HEK293 (cell line): ENCODE data around the gene FOXP1.

Experiments
- AEBP2 ChIP-seq: fragments of 450-650 bp; formaldehyde crosslinking; IDR thresholded peaks from 2 replicates; pipeline ENCODE4 v1.5.1; 2016; ENCODE audit warnings: missing biosample characterization, missing genetic modification characterization, borderline replicate concordance
- BCL11A ChIP-seq: fragments of 450-650 bp; formaldehyde crosslinking; IDR thresholded peaks from 2 replicates; pipeline ENCODE4 v1.5.1; 2016; ENCODE audit warnings: low read depth, missing biosample characterization, missing genetic modification characterization
- CTCF ChIP-seq: fragments of 450-650 bp; formaldehyde crosslinking; IDR thresholded peaks from 2 replicates; pipeline ENCODE4 v1.5.1; 2016; ENCODE audit warnings: missing biosample characterization, missing genetic modification characterization
- GLI4 ChIP-seq: fragments of 450-650 bp; formaldehyde crosslinking; IDR thresholded peaks from 2 replicates; pipeline ENCODE4 v1.5.1; 2016; ENCODE audit warnings: missing biosample characterization, missing genetic modification characterization
- GLIS2 ChIP-seq: fragments of 450-650 bp; formaldehyde crosslinking; IDR thresholded peaks from 2 replicates; pipeline ENCODE4 v1.5.1; 2016; ENCODE audit warnings: missing biosample characterization, missing genetic modification characterization
- HOXC10 ChIP-seq: sonication (generic); formaldehyde crosslinking; IDR thresholded peaks from 2 replicates; pipeline ENCODE4 v1.8.1; 2023; ENCODE audit warnings: mild to moderate bottlenecking, missing genetic modification reagents
- IKZF3 ChIP-seq: fragments of 450-650 bp; IDR thresholded peaks from 2 replicates; pipeline ENCODE4 v1.5.0; 2018; ENCODE audit warnings: missing biosample characterization, mild to moderate bottlenecking, missing genetic modification characterization, moderate library complexity
- KLF8 ChIP-seq: fragments of 450-650 bp; formaldehyde crosslinking; IDR thresholded peaks from 2 replicates; pipeline ENCODE4 v1.5.1; 2016; ENCODE audit warnings: missing biosample characterization, missing genetic modification characterization
- PRDM4 ChIP-seq: fragments of 450-650 bp; formaldehyde crosslinking; IDR thresholded peaks from 2 replicates; pipeline ENCODE4 v1.5.1; 2017; ENCODE audit warnings: missing biosample characterization, missing genetic modification characterization
- SALL2 ChIP-seq: fragments of 450-650 bp; formaldehyde crosslinking; IDR thresholded peaks from 2 replicates; pipeline ENCODE4 v1.5.0; 2017; ENCODE audit warnings: missing biosample characterization, mild to moderate bottlenecking, missing genetic modification characterization, borderline replicate concordance
- SCRT1 ChIP-seq: fragments of 450-650 bp; formaldehyde crosslinking; IDR thresholded peaks from 2 replicates; pipeline ENCODE4 v1.5.1; 2016; ENCODE audit warnings: missing biosample characterization, missing genetic modification characterization, borderline replicate concordance
- TRIM28 ChIP-seq: IDR thresholded peaks from 2 replicates; pipeline ENCODE4 v1.6.1; 2011; ENCODE audit warnings: low read length, control low read depth, borderline replicate concordance
- ZBTB1 ChIP-seq: fragments of 450-650 bp; formaldehyde crosslinking; IDR thresholded peaks from 2 replicates; pipeline ENCODE4 v1.5.1; 2016; ENCODE audit warnings: missing biosample characterization, missing genetic modification characterization
- ZFP3 ChIP-seq: fragments of 450-650 bp; formaldehyde crosslinking; IDR thresholded peaks from 2 replicates; pipeline ENCODE4 v1.5.1; 2016; ENCODE audit warnings: low read depth, missing biosample characterization, missing genetic modification characterization
- ZNF10 ChIP-seq: fragments of 450-650 bp; formaldehyde crosslinking; IDR thresholded peaks from 2 replicates; pipeline ENCODE4 v1.5.1; 2017; ENCODE audit warnings: missing biosample characterization, missing genetic modification characterization
- ZNF26 ChIP-seq: fragments of 450-650 bp; formaldehyde crosslinking; IDR thresholded peaks from 2 replicates; pipeline ENCODE4 v1.5.1; 2016; ENCODE audit warnings: missing biosample characterization, missing genetic modification characterization
- ZNF280D ChIP-seq: fragments of 450-650 bp; formaldehyde crosslinking; IDR thresholded peaks from 2 replicates; pipeline ENCODE4 v1.5.1; 2016; ENCODE audit warnings: missing biosample characterization, missing genetic modification characterization
- ZNF354C ChIP-seq: fragments of 450-650 bp; formaldehyde crosslinking; IDR thresholded peaks from 2 replicates; pipeline ENCODE4 v1.5.1; 2016; ENCODE audit warnings: missing biosample characterization, missing genetic modification characterization, low read depth, borderline replicate concordance
- ZNF391 ChIP-seq: fragments of 450-650 bp; formaldehyde crosslinking; IDR thresholded peaks from 2 replicates; pipeline ENCODE4 v1.5.1; 2016; ENCODE audit warnings: low read depth, missing biosample characterization, missing genetic modification characterization, borderline replicate concordance
- ZNF521 ChIP-seq: fragments of 450-650 bp; formaldehyde crosslinking; IDR thresholded peaks from 2 replicates; pipeline ENCODE4 v1.5.1; 2017; ENCODE audit warnings: missing biosample characterization, mild to moderate bottlenecking, missing genetic modification characterization
- ZNF558 ChIP-seq: fragments of 450-650 bp; formaldehyde crosslinking; IDR thresholded peaks from 2 replicates; pipeline ENCODE4 v1.5.1; 2016; ENCODE audit warnings: missing biosample characterization, missing genetic modification characterization
- ZNF580 ChIP-seq: fragments of 450-650 bp; formaldehyde crosslinking; IDR thresholded peaks from 2 replicates; pipeline ENCODE4 v1.5.1; 2016; ENCODE audit warnings: missing biosample characterization, missing genetic modification characterization
- ZNF596 ChIP-seq: fragments of 450-650 bp; IDR thresholded peaks from 2 replicates; pipeline ENCODE4 v1.5.0; 2018; ENCODE audit warnings: missing biosample characterization, mild to moderate bottlenecking, missing genetic modification characterization, moderate library complexity
- ZNF610 ChIP-seq: fragments of 450-650 bp; formaldehyde crosslinking; IDR thresholded peaks from 2 replicates; pipeline ENCODE4 v1.5.1; 2016; ENCODE audit warnings: missing biosample characterization, missing genetic modification characterization, borderline replicate concordance
- ZNF677 ChIP-seq: fragments of 450-650 bp; IDR thresholded peaks from 2 replicates; pipeline ENCODE4 v1.5.0; 2018; ENCODE audit warnings: missing biosample characterization, mild to moderate bottlenecking, missing genetic modification characterization, moderate library complexity
- ZNF777 ChIP-seq: fragments of 450-650 bp; formaldehyde crosslinking; IDR thresholded peaks from 2 replicates; pipeline ENCODE4 v1.5.1; 2017; ENCODE audit warnings: missing biosample characterization, missing genetic modification characterization, borderline replicate concordance
- ZNF791 ChIP-seq: fragments of 450-650 bp; formaldehyde crosslinking; IDR thresholded peaks from 2 replicates; pipeline ENCODE4 v1.5.1; 2016; ENCODE audit warnings: missing biosample characterization, missing genetic modification characterization

FOXP1 gene

GRCh38 chr3:71423151-71423906, 160.2 kb downstream of the FOXP1 start (continued):
- TF ChIP-seq PRDM4 (tag by site-specific recombination): no peak
- TF ChIP-seq AEBP2 (tag by site-specific recombination): no peak
- no peak for TF ChIP-seq ZNF354C (tag by site-specific recombination)
- no peak for TF ChIP-seq ZFP3 (tag by site-specific recombination)
- no peak for TF ChIP-seq IKZF3
- TF ChIP-seq SALL2: no peak
- no peak for TF ChIP-seq ZNF791 (tag by site-specific recombination)
- TF ChIP-seq SCRT1 (tag by site-specific recombination): no peak
- TF ChIP-seq CTCF (tag by site-specific recombination): peak; percentile 18; the same call in 1 of the 2 replicates
- no peak for TF ChIP-seq ZNF280D
- TF ChIP-seq HOXC10: no peak
- no peak for TF ChIP-seq ZNF558 (tag by site-specific recombination)
- TF ChIP-seq ZNF610 (tag by site-specific recombination): no peak
- no peak for TF ChIP-seq BCL11A
- no peak for TF ChIP-seq ZBTB1
- TF ChIP-seq TRIM28: peak; percentile 65; the same call in 1 of the 2 replicates
- TF ChIP-seq ZNF391 (tag by site-specific recombination): no peak
- TF ChIP-seq GLI4 (tag by site-specific recombination): no peak
- TF ChIP-seq ZNF677: no peak
- TF ChIP-seq ZNF777 (tag by site-specific recombination): no peak
- 0 out of 2 replicates have a peak, but pooled peaks have one; percentile 31 for TF ChIP-seq ZNF580 (tag by site-specific recombination)
- TF ChIP-seq GLIS2 (tag by site-specific recombination): 0 out of 2 replicates have a peak, but pooled peaks have one; percentile 36
- TF ChIP-seq ZNF10 (tag by site-specific recombination): no peak
- TF ChIP-seq ZNF521 (tag by site-specific recombination): no peak
- no peak for TF ChIP-seq ZNF596
- TF ChIP-seq ZNF26 (tag by site-specific recombination): no peak
- no peak for TF ChIP-seq KLF8 (tag by site-specific recombination)
